Activated CD4-positive, alpha-beta T cell treated with anti-CD3 and anti-CD28 coated beads, Interleukin-2, amount 50 U/mL, for 1 hour (primary cell): ENCODE data around the gene METRN.
A peak's percentile ranks its signal among the peaks of the same experiment; 100 is the strongest.

Experiments used
- DNase-seq: peaks from one replicate; pipeline ENCODE4 v3.0.0-alpha.2; 2020

METRN gene

GRCh38 chr16:711084-711483 lies 3.8 kb upstream of the METRN start:
- no peak for DNase-seq

- DNase-seq: peak; percentile 80
Measured at GRCh38 chr16:711548-712320, 3.2 kb upstream of the METRN start.

GRCh38 chr16:712740-713250 lies 2.1 kb upstream of the METRN start:
- DNase-seq: peak; percentile 45

- DNase-seq: no peak
Measured at GRCh38 chr16:714079-714478, 839 bp upstream of the METRN start.

DNA sequence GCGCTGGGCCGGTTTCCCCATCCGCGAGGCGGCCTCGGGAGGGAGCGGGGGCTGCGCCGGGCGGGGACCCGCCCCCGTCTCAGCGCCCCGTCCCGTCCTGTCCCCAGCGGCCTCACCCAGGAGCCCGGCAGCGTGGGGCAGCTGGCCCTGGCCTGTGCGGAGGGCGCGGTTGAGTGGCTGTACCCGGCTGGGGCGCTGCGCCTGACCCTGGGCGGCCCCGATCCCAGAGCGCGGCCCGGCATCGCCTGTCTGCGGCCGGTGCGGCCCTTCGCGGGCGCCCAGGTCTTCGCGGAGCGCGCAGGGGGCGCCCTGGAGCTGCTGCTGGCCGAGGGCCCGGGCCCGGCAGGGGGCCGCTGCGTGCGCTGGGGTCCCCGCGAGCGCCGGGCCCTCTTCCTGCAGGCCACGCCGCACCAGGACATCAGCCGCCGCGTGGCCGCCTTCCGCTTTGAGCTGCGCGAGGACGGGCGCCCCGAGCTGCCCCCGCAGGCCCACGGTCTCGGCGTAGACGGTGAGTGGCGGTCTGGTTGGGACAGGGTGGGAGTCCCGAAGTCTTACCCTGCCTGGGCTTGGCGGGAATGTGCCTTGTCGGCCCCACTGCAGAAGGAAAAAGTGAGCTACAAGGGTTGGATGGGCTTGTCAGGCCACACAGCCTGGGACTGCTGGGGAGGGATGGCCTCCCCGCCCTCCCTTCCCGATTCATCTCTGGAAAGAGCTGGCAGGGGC lies 720 bp downstream of the METRN start:
- DNase-seq: no peak

DNA sequence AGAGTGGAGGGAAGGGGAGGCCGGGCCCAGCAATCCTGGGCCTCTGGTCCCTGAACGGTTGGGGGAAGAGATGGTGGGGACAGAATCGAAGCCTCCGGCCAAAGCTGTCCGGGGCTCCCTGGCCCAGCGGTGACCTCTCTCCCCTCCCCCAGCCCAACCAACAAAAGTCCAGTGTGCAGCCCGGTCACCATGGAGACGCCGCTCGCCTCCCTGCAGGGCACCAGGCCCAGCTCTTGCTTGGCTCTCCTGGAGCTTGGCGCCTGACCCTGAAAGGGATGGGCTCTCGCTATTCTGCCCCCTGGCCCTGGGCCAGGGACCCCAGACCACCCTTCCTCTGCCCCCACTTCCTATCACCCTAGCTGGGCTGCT lies 1.3 kb downstream of the METRN start:
- no peak for DNase-seq

DNA sequence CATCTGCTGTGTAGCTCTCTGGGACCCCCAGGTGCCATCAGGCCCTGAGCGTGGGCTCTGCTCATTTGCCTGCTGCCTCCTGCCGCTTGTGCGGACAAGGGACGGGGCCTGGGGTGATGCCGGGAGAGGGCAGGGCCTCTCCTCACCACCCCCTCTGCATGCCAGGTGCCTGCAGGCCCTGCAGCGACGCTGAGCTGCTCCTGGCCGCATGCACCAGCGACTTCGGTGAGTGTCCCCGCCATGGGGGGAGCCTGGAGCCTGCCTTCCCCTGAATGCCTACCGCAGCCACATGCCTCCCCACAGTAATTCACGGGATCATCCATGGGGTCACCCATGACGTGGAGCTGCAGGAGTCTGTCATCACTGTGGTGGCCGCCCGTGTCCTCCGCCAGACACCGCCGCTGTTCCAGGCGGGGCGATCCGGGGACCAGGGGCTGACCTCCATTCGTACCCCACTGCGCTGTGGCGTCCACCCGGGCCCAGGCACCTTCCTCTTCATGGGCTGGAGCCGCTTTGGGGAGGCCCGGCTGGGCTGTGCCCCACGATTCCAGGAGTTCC lies 1.9 kb downstream of the METRN start:
- DNase-seq: no peak

GRCh38 chr16:717450-718245 lies 2.7 kb downstream of the METRN start:
- DNase-seq: no peak

- DNase-seq: no peak
Measured at GRCh38 chr16:718389-718788, 3.5 kb downstream of the METRN start.

DNA sequence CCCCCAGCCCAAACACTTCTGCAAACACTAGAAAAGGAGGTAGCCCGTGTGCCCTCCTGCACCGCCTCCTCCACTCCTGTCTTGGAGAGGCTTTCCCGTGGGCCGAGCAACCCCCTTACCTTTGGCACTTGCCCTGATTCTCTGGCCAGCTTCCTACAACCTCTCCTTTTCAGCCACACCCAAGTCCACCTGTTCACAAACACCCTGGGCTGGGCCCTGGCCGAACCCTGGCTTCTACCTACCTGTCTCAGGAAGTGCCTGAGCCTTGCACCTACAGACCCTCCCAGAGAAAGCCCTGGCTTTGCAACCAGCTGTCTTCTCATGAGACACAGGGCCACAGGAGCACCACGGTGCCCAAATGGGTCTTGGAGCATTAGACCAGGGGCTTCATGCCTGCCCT lies 4.0 kb downstream of the METRN start:
- no peak for DNase-seq

DNA sequence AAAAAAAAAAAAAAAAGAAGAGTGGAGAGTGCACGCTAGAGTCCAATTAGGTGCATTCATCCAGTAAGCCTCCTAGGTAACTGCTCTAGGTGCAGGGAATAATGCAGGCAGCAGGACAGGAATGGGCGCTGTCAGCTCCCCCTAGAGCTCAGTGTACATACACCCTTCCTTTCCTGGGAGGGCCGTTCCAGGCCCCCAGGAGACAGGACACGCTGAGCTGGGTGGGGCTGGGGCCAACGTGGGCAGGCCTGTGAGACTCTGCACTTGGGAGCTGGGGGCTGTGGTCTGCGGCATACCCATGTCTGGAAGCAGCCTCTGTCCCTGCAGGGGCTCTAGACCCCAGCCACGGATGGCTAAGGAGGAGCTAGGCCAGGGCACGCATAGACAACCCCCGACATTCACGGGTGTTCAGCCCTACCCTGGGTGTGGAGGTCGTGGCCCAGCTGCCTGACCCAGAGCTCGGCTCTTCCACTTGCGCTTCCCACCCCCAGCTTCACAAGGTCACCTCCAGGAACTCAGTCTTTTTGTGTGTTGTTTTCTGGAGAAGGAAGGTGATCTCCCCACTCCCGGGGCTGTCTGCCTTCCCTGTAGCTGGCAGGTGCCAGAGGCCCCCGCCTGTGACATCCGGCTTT lies 5.0 kb downstream of the METRN start:
- DNase-seq: no peak

DNA sequence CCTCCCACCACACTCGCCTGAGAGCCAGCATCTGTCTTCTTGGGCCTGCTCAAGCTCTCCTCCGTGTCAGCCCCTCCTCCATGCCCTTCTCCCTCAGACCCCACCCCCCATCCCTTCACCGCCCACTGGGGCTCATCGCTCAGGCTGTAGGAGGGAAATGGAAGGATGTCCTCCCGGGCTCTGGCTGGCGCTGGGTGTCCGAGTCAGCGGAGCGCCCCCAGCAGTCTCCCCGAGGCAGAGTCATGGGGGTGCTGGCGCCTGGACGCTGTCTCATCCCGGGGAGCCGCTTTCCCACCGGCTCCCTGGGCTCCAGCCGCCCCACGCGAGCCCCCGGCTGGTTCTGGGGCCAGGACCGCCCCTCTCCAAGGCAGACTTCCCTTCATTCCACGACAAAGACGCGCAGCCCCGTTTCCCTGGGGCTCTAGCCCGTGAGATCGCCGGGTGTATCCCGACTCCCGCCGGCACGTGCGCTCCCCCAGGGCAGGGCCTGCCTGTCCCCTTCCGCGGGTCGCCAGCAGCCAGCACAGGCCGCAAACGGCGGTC lies 5.6 kb downstream of the METRN start:
- DNase-seq: no peak

GRCh38 chr16:720990-721764 lies 6.3 kb downstream of the METRN start, which contains the start of gene ANTKMT:
Gene ANTKMT (plus strand): TSS chr16:721146. CDS start chr16:721275, 129 bp downstream.
- peak; percentile 60 for DNase-seq

DNA sequence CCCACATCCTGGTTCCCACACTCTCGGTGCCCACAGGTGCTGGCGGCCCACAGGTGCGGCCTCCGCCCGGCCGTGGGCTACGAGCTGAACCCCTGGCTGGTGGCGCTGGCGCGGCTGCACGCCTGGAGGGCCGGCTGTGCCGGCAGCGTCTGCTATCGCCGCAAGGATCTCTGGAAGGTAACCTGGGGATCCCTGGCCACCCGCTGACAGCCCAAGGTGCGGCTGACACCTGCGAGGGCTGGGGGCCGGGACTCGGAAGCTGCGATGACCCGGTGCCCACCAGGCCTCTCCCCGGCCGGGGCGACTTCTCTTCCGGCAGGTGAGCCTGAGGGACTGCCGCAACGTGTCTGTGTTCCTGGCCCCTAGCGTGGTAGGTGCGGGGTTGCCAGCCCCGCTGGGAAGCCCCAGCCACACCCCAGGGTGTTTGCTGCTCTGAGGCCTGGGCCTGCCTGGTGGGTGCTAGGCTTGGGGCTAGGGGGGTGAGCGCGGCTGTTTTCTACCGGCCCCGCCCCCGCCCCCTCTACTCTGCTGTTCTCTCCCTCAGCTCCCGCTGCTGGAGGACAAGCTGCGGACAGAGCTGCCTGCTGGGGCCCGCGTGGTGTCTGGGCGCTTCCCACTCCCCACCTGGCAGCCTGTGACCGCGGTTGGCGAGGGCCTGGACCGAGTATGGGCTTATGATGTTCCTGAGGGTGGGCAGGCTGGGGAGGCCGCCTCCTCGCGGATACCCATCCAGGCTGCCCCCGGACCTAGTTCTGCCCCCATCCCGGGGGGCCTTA lies 7.0 kb downstream of the METRN start:
- no peak for DNase-seq

DNA sequence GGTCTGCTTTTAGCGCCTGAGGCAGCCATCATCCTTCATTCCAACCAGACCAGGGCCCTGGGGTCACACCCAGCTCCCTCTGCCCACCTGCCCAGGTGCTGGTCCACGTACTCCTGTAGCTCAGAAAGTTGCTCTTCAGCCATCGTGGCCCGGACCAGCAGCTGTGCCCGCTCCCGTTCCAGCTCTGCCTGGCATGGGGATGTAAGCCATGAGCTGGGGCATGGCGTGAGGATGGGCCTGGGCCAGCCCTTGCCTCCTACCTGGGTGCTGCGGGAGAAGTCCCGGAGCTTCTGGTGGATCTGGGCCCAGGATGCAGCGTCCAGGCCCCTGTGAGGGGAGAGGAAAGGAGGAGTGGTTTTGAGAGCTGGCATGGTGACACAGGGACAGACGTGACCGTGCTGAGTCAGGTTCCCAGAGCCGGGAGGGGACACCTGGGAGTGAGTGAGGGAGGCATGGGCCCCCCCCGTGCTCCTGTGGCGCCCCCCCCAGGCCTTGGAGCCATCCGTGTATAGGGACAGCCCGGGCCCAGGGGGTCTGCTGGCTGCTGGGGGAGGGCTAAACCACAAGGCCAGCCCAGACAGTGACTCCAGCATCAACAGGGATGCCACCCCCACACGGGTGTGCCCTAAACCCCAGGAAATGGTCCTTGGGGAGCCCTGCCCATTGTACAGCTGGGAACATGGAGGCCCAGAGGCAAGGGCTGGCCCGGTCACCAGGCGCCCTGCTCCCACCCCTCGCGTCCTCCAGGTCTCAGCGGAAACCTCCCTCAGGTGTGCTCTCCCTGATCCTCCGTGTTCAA lies 8.1 kb downstream of the METRN start:
- no peak for DNase-seq

DNA sequence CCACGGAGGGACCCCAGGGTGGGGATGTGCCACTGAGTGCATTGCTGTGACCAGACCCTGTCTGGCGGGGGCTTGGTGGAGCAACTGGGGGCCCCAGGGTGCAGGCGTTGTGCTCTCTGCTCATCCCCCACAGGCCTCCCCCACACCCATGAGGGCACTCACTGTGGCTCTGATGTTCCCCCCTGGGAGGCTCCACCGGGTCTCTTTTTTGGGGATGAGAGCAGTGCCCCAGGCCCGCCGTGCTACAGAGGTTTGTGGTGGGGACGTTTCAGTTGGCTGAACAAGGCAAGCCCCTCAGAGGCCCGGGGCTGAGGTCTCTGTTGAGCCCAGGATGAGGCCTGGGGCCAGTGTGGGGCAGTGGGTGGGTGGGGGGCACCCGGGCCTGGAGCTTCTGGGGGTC lies 8.8 kb downstream of the METRN start:
- no peak for DNase-seq

GRCh38 chr16:724188-725040 lies 9.5 kb downstream of the METRN start:
- DNase-seq: no peak

DNA sequence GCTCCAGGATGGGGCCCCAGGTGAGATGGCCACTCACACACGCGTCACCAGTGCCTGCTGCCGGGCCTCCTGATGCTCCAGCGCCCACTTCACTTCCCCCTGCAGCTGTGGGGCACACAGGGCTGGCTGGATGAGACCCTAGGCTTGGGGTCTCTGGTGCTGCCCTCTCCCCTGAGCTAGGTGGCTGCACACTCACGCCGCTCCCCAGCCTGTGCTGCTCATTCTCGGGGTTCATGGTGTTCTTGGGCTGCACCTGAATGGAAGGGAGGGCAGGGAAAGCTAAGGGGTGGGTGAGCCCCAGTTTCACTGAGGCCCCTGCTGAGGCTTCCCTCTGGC lies 10.1 kb downstream of the METRN start:
- no peak for DNase-seq
